Upper lobe of left lung (tissue), 4 donors: ENCODE data around the gene RTL1.

Experiments used
- CTCF ChIP-seq, 6 experiments: fragments of 450-650 bp in 4 of 6; fragments of 200-600 bp in 2 of 6; sonication (generic) in 2 of 6; IDR thresholded peaks; one replicate each; pipeline ENCODE4 v1.5.1; 2016 to 2019; ENCODE audit warnings: antibody characterized with exemption in 6 of 6
- EP300 ChIP-seq, 4 donors: sonication (generic); formaldehyde crosslinking; IDR thresholded peaks; one replicate each; pipeline ENCODE4 v1.5.1; 2017; ENCODE audit warnings: antibody characterized with exemption in 4 of 4, control low read depth in 2 of 4
- POLR2A ChIP-seq, 4 donors: fragments of 450-650 bp; IDR thresholded peaks; one replicate each; pipeline ENCODE4 v1.5.1; 2016 to 2017; ENCODE audit warnings: antibody characterized with exemption in 4 of 4, mild to moderate bottlenecking in 2 of 4
- POLR2AphosphoS5 ChIP-seq, 2 donors: sonication (generic); formaldehyde crosslinking; IDR thresholded peaks; one replicate each; pipeline ENCODE4 v1.5.1; 2017; ENCODE audit warnings: antibody characterized with exemption in 2 of 2

GRCh38 chr14:100900837-100901390 lies 2.6 kb downstream of the RTL1 start:
- TF ChIP-seq CTCF (IDR thresholded peaks at IDR 0.05) = no peak
- no peak for TF ChIP-seq POLR2A (IDR thresholded peaks at IDR 0.05)
- no peak for TF ChIP-seq EP300 (IDR thresholded peaks at IDR 0.05)
- no peak for TF ChIP-seq POLR2AphosphoS5 (IDR thresholded peaks at IDR 0.05)
